Lung (tissue), 12 donors: ENCODE results near the gene NOVA2. TPM values are rescaled to one million over a fixed set of nuclear protein-coding genes. Genes with fewer than 3 reads are reported as not detected.

ENCODE experiments used
- ATAC-seq: fragments of 200-7000 bp; cut with Tn5 transposase; one replicate; pipeline ENCODE4 v1.9.1; 2020; ENCODE audit warnings: moderate number of reproducible peaks; ENCODE audit not compliant: insufficient read depth, low FRiP score
- DNase-seq, 3 donors: peaks; one replicate each; pipeline ENCODE4 v3.0.0-alpha.2; 2013 to 2017
- H3K27ac ChIP-seq, 2 donors: one replicate each; pipeline ENCODE4 v1.5.1; 2013; ENCODE audit warnings: mild to moderate bottlenecking in 2 of 2, moderate library complexity in 2 of 2, control low read depth in 1 of 2, inconsistent platforms in 1 of 2, low read depth in 1 of 2, low read length in 1 of 2
- H3K27me3 ChIP-seq, 3 donors: one replicate each; pipeline ENCODE4 v1.5.1; 2013; ENCODE audit warnings: low read length in 2 of 3; ENCODE audit not compliant: control insufficient read depth in 3 of 3, insufficient read depth in 3 of 3
- H3K36me3 ChIP-seq, 4 donors: one replicate each; pipeline ENCODE4 v1.5.1; 2013; ENCODE audit warnings: low read length in 4 of 4, mild to moderate bottlenecking in 1 of 4, moderate library complexity in 1 of 4; ENCODE audit not compliant: control insufficient read depth in 4 of 4, insufficient read depth in 4 of 4
- H3K4me1 ChIP-seq, 5 donors: one replicate each; pipeline ENCODE4 v1.5.1; 2013; ENCODE audit warnings: low read length in 5 of 5, mild to moderate bottlenecking in 2 of 5, moderate library complexity in 1 of 5; ENCODE audit not compliant: control insufficient read depth in 5 of 5, insufficient read depth in 5 of 5
- H3K4me3 ChIP-seq: one replicate; pipeline ENCODE4 v1.5.1; 2013; ENCODE audit warnings: mild to moderate bottlenecking, control low read depth, moderate library complexity
- H3K9ac ChIP-seq, 2 donors: one replicate each; pipeline ENCODE4 v1.5.1; 2013; ENCODE audit warnings: low read length in 2 of 2, control low read depth in 1 of 2; ENCODE audit not compliant: insufficient read depth in 1 of 2
- H3K9me3 ChIP-seq, 4 donors: one replicate each; pipeline ENCODE4 v1.5.1; 2013; ENCODE audit warnings: low read length in 3 of 4, mild to moderate bottlenecking in 1 of 4, moderate library complexity in 1 of 4; ENCODE audit not compliant: control insufficient read depth in 4 of 4, insufficient read depth in 3 of 4
- WGBS, 2 donors: extraction: QIAGEN DNeasy Blood & Tissue Kit; methylation state at CpG; one replicate each; pipeline ENCODE4 v1.1.7; 2013; 5-methylcytosine and 5-hydroxymethylcytosine counted together
- polyA plus RNA-seq, 2 donors: library from polyadenylated mRNA; stranded (reverse); fragments of 200-250 nt; gene quantifications; one replicate each; pipeline ENCODE4 v1.2.1, GENCODE V29; 2013
- total RNA-seq, 2 donors: library from RNA; depleted of rRNA in 1 of 2; stranded (reverse); fragments of >200 nt in 1 of 2; gene quantifications; one replicate each; pipeline ENCODE4 v1.2.1, GENCODE V29; 2014 to 2021
- TF ChIP-seq, protein P1 (sequence below): IDR thresholded peaks from 2 replicates; pipeline ENCODE4 v1.5.1; 2012; ENCODE audit warnings: mild to moderate bottlenecking; ENCODE audit errors: control extremely low read depth, extremely low read depth
- donor health status: control.
- donor health status: control.
- donor health status: Bipolar disorder and iron deficiency.
- donor health status: healthy.
- donor health status: DM: yes; HTN: yes; CAD: no.

Gene NOVA2
- total and polyA plus RNA-seq, 4 donors, result 2.3 to 11.6 (median 4.8) TPM

DNA sequence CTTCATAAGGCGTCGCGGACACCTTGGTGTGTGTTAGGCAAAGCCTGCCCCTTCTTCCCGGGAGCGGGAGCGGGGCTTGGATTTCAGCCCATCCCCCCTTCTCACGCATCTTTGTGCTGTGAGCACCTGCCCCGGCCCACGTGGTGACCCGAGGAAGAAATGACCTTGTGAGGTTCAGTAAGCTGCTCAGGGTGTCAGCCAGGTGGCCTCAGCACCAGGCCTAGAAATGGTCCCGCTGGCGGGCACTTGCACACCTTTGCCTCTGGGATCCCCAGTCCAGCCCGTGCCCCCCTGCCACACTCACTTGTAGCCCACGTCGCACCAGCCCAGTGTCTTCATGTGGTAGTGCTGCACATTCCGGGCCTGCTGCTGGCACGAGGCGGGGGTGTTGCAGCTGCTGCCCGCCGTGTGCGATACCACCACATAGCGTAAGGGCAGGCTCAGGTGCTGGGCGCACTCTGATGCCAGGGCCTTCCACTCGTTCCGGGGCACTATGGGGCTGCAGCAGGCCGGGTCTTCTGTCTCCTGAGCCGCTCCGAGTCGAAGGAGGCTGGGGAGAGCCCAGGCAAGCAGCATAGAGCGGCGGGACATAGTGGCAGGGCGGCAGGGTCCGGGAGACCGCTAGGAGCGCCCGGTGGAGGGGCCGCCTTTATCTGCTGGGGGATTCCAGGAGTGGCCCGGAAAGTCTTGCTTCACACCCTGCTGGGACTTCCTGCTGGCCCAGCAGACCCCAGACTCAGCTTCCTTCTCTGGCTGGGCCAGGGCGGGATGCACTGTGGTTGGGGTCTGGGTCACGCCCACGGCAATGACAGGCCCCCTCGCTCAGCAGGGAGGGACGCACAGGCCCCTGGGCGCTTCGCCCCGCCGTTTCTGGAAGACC, 49.0 kb upstream of the NOVA2 start, which contains the start of gene PGLYRP1:
Gene PGLYRP1, minus strand, starts transcription at position 623 of the 880 bp plus-strand sequence. Its CDS starts 32 bp downstream, at position 591.
- H3K4me3 ChIP-seq, result no peak within 1 kb of the TSS

DNA sequence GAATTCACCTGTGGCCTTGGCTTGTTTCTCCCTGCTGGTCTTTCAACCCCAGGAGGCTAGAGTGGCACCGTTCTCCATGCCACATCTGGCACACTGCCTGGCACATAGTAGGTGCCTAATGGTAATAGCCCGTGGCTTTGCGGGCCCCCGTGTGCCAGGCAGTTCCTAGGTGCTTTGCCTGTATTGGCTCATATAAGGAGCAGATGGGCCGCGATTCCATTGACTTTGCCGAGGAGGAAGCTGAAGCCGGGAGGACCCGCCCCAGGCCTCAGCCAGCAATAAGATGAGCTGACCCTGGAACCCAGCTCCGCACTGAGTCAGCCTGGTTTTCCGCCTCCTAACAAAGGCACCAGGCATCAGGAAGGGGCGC, 48.4 kb upstream of the NOVA2 start:
- no peak for DNase-seq
- peaks cover 0 to 15% (median 7%) of the 10 kb centered on the region in 3 donors for H3K27me3 ChIP-seq
- WGBS, 2 donors, result 50 to 54% methylated on average over 12 of the region's 12 CpGs
- no peak for ATAC-seq
- peaks cover 0 to 2% (median 0%) of the 10 kb centered on the region in 4 donors for H3K9me3 ChIP-seq
- no peak overlapping the region for H3K27ac ChIP-seq
- H3K9ac ChIP-seq, result no peak overlapping the region
- H3K4me1 ChIP-seq, result no peaks in the 10 kb centered on the region
- H3K36me3 ChIP-seq, result no peaks in the 10 kb centered on the region
- TF ChIP-seq, protein P1, sequence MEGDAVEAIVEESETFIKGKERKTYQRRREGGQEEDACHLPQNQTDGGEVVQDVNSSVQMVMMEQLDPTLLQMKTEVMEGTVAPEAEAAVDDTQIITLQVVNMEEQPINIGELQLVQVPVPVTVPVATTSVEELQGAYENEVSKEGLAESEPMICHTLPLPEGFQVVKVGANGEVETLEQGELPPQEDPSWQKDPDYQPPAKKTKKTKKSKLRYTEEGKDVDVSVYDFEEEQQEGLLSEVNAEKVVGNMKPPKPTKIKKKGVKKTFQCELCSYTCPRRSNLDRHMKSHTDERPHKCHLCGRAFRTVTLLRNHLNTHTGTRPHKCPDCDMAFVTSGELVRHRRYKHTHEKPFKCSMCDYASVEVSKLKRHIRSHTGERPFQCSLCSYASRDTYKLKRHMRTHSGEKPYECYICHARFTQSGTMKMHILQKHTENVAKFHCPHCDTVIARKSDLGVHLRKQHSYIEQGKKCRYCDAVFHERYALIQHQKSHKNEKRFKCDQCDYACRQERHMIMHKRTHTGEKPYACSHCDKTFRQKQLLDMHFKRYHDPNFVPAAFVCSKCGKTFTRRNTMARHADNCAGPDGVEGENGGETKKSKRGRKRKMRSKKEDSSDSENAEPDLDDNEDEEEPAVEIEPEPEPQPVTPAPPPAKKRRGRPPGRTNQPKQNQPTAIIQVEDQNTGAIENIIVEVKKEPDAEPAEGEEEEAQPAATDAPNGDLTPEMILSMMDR, result no peak
- no peak overlapping the region for H3K4me3 ChIP-seq

More for the DNA sequence above, 49.0 kb upstream of the NOVA2 start, which contains the start of gene PGLYRP1:
- no peak within 1 kb of the TSS for H3K9ac ChIP-seq
- no peaks in the 10 kb centered on the region for H3K36me3 ChIP-seq
- DNase-seq (no peak), ATAC-seq (no peak)
- H3K4me1 ChIP-seq, result no peaks in the 10 kb centered on the region
- no peak within 1 kb of the TSS for H3K27ac ChIP-seq
- TF ChIP-seq, protein P1, result no peak
- peaks cover 0 to 2% (median 0%) of the 10 kb centered on the region in 4 donors for H3K9me3 ChIP-seq
- H3K27me3 ChIP-seq, result peaks cover 0 to 15% (median 7%) of the 10 kb centered on the region in 3 donors
- WGBS, 2 donors, result 24 to 30% methylated on average over 46 to 47 of the region's 47 CpGs

DNA sequence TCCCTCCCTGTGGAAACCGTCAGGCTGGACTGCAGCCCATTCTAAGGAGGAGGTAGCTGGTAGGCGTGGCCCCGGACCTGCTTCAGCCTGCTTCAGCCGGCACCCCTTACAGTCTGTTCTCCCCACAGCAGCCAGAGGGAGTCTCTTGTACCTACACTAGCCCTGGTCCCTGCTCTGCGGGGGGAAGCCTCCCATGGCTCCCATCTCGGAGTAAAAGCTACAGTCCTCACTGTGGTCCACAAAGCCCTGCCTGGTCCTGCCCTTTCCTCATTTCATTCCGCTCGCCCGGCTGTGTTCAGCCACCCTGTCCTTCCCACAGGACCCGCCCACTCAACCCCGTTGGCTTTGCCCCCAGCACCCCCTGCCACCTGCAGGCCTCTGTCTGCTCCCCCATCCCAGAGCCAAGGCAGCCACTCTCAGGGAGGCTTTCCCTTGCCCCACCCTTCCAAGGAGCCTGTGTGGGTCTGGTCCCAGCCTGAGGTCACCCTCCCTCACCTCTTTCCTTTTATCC, 47.9 kb upstream of the NOVA2 start:
- 61 to 68% methylated on average over 11 of the region's 11 CpGs for WGBS, 2 donors
- Histone ChIP-seq H3K36me3 (no peaks in the 10 kb centered on the region), H3K27ac (no peak overlapping the region), H3K9ac (no peak overlapping the region), H3K9me3 (peaks cover 0 to 2% (median 0%) of the 10 kb centered on the region in 4 donors), H3K27me3 (peaks cover 0 to 15% (median 7%) of the 10 kb centered on the region in 3 donors), H3K4me3 (no peak overlapping the region), H3K4me1 (peaks cover 0 to under 1% (median 0%) of the 10 kb centered on the region in 5 donors)
- DNase-seq (no peak), ATAC-seq (no peak)
- TF ChIP-seq, protein P1, result no peak
